NT2/D1 (cell line): Measurements from ENCODE around the gene CLCN4.

Experiments
- SUZ12 ChIP-seq: IDR thresholded peaks from 2 replicates; pipeline ENCODE4 v1.6.1; 2011; ENCODE audit not compliant: insufficient read length, insufficient read depth; ENCODE audit errors: extremely low read depth
- YY1 ChIP-seq: IDR thresholded peaks from 2 replicates; pipeline ENCODE4 v1.6.1; 2011; ENCODE audit not compliant: insufficient read length, insufficient read depth
- ZNF274 ChIP-seq: IDR thresholded peaks from 2 replicates; pipeline ENCODE4 v1.6.1; 2011; ENCODE audit warnings: mild to moderate bottlenecking, low read depth, low read length

DNA sequence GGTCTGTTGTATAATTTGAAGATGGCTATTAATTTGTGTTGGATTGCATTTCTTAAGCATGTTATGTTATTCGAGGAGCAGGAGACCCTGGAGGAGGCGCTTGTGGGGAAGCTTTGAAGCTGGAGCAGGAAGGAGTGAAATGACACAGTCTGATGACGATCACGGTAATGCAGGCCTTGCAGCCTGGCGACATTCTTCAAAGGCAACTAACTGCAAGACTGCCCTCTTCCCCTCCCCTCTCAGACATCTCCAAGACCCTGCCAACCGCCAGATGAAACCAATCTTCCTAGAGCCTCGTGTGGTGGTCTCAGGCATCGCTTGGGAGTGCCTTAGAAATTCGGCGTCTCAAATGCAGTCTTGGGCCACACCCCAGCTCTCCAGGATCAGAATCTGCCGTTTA lies 16.1 kb downstream of the CLCN4 start:
- TF ChIP-seq ZNF274: no peak
- no peak for TF ChIP-seq YY1
- no peak for TF ChIP-seq SUZ12
